Measurements from ENCODE around the gene EPC1.
"Not testable (repeated sequence)": the region's sequence is repeated elsewhere in the genome, so short reads cannot be mapped to it uniquely, and the experiment has no call there.

EPC1 gene, protein sequence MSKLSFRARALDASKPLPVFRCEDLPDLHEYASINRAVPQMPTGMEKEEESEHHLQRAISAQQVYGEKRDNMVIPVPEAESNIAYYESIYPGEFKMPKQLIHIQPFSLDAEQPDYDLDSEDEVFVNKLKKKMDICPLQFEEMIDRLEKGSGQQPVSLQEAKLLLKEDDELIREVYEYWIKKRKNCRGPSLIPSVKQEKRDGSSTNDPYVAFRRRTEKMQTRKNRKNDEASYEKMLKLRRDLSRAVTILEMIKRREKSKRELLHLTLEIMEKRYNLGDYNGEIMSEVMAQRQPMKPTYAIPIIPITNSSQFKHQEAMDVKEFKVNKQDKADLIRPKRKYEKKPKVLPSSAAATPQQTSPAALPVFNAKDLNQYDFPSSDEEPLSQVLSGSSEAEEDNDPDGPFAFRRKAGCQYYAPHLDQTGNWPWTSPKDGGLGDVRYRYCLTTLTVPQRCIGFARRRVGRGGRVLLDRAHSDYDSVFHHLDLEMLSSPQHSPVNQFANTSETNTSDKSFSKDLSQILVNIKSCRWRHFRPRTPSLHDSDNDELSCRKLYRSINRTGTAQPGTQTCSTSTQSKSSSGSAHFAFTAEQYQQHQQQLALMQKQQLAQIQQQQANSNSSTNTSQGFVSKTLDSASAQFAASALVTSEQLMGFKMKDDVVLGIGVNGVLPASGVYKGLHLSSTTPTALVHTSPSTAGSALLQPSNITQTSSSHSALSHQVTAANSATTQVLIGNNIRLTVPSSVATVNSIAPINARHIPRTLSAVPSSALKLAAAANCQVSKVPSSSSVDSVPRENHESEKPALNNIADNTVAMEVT

DNA sequence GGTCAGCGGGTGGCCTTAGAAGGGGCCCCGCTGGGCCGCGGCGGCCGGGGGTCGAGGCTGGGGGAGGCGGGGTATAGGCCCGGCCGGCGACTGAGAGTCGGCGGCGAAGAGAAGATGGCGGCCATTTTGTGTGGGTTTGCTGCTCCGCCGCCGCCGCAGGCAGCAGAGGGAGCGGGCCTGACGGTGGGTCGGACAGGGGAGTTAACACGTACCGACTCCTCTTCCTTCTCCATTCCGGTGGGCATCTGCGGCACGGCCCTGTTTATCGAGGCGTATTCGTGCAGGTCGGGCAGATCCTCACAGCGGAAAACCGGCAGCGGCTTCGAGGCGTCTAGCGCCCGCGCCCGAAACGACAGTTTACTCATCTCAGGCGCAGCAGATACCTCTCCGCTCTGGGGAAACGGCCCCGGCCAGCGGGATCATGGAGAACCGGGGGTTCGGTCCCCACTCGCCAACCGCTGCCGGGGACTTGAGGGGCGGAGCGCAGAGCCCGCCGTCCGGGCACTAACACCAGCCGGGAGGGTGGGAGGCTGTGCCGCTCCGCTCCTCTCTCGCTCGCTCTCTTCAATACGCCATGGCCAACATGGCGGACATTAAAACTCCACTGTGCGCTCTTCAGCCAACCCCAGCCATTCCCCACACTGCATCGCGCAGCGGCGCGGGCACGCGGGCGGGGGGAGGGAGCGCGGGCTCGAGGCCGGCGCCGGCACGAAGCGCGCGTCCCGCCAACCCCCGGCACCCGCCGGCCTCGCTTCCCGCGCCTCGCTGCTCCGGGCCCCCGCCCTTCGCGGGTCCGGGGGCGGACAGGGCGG, at the start of gene EPC1:
TSS of gene EPC1 (minus strand) at position 608 of the 812 bp plus-strand sequence. CDS start at position 365, 243 bp downstream.
- DNase-seq (ENCODE audit: low read depth) = peak; percentile 89
- TF ChIP-seq, protein P1, sequence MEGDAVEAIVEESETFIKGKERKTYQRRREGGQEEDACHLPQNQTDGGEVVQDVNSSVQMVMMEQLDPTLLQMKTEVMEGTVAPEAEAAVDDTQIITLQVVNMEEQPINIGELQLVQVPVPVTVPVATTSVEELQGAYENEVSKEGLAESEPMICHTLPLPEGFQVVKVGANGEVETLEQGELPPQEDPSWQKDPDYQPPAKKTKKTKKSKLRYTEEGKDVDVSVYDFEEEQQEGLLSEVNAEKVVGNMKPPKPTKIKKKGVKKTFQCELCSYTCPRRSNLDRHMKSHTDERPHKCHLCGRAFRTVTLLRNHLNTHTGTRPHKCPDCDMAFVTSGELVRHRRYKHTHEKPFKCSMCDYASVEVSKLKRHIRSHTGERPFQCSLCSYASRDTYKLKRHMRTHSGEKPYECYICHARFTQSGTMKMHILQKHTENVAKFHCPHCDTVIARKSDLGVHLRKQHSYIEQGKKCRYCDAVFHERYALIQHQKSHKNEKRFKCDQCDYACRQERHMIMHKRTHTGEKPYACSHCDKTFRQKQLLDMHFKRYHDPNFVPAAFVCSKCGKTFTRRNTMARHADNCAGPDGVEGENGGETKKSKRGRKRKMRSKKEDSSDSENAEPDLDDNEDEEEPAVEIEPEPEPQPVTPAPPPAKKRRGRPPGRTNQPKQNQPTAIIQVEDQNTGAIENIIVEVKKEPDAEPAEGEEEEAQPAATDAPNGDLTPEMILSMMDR (IDR thresholded peaks at IDR 0.05; ENCODE audit: insufficient read depth, low read depth, low read length, missing control alignments) = no peak
- H3K4me3 ChIP-seq (ENCODE audit: low read length) = peak within 1 kb of the TSS; percentile 94

DNA sequence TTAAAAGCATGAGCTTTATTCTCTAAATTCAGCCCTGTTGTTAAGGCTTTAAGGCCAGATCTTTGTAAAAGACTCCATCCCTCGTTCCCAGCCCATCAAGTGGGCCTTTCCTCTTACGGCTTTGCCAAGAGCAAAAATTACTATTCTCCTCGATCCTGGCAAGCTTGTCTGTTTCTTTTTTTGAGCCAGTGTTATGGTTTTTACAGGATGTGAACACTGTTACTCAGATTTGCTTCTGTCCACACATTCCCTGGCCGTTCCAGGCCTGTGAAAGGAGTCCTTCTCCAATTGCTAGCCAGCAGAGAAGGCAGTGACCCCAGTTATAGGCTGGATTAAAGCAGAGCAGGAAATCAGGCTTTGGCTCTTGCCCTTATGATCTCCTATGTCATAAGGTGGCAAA, 47.0 kb upstream of the EPC1 start:
- no peak for DNase-seq (ENCODE audit: low read depth)
- no peak overlapping the region for H3K4me3 ChIP-seq (ENCODE audit: low read length)
- TF ChIP-seq, protein P1 (IDR thresholded peaks at IDR 0.05; ENCODE audit: insufficient read depth, low read depth, low read length, missing control alignments) = no peak

DNA sequence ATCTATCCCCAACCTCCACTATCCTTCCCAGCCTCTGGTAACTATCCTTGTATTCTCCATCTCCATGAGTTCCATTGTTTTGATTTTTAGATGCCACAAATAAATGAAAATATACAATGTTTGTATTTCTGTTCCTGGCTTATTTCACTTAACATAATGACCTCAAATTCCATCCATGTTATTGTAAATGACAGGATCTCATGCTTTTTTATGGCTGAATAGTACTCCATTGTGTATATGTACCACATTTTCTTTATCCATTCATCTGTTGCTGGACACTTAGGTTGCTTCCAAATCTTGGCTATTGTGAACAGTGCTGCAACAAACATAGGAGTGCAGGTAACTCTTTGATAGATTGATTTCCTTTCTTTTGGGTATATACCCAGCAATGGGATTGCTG, 45.3 kb upstream of the EPC1 start:
- DNase-seq (ENCODE audit: low read depth); H3K4me3 ChIP-seq (ENCODE audit: low read length): not testable (repeated sequence)

DNA sequence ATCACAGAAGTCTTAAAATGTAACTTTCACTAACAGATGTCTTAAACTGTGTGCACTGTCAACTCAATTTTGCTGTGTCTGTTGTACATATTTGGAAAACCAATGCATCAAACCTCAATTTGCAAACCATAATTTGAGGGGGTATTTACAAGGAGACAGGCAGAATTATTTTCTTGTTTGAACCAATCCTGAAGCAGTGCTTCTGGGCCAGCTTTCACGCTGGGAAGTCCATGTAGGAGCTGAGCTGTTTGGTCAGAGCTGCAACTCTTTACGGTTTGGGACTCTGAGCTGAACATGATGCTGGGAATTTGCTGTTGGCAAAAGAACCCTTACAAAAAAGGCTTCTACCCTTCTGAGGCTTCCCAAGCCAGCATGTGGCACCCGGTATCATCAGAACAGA, 43.2 kb upstream of the EPC1 start:
- TF ChIP-seq, protein P1 (IDR thresholded peaks at IDR 0.05; ENCODE audit: insufficient read depth, low read depth, low read length, missing control alignments) = no peak
- DNase-seq (ENCODE audit: low read depth) = no peak
- H3K4me3 ChIP-seq (ENCODE audit: low read length) = no peak overlapping the region

DNA sequence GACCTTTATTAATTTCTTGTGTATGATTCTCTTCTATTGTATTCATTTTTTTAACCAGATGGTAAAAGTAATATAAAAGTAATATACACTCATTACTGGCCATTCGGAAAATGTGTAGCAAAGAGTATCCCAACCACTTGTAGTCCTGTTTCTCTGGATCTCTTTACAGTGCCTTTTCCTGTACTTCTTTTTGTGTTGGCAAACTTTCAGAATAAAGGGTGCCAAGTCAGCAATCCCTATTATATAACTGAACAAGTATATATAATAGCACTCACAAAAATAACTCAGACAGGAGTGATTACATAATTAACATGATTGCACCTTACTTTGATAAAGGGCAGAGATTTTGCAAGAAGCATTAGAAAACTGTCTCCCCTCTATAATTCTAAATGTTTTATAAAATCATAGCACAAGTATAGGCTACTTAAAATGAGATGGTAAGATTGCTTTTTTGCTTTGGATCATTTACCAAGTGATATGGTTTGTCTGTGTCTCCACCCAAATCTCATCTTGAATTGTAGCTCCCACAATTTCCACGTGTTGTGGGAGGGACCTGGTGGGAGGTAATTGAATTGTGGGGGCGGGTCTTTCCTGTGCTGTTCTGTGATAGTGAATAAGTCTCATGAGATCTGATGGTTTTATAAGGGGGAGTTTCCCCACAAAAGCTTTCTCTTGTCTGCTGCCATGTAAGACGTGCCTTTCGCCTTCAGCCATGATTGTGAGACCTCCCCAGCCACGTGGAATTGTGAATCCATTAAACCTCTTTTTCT, 41.5 kb upstream of the EPC1 start:
- TF ChIP-seq, protein P1 (IDR thresholded peaks at IDR 0.05; ENCODE audit: insufficient read depth, low read depth, low read length, missing control alignments) = no peak
- no peak overlapping the region for H3K4me3 ChIP-seq (ENCODE audit: low read length)
- no peak for DNase-seq (ENCODE audit: low read depth)

DNA sequence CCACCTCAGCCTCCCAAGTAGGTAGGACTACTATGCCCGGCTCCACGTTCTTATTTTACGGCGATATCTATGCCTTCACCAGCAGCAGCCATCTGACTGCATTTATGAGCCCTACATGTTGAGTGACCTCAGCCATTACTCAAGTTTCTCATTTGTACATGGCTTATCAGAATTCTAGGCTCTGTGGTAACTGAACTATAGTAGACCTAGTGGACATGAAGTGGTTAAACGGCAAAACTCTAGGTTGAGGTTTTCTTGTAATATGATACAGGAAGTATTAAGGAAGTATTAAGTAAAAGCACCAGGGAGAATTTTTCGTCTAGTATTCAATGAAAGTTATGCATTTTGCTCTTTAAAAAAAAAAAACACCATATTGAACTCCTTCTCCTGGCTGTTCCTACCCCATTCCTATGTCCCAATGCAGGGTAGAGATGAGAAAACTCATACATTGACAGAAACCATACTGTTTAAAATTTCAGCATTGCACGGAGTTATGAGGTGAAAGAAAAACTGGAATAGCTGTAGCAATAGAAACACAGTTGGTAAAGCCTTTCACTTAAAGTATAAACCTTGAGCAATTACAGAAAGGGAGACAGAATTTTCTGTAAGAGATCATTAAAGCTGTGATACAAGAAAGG, 39.8 kb upstream of the EPC1 start:
- no peak overlapping the region for H3K4me3 ChIP-seq (ENCODE audit: low read length)
- DNase-seq (ENCODE audit: low read depth) = no peak
- TF ChIP-seq, protein P1 (IDR thresholded peaks at IDR 0.05; ENCODE audit: insufficient read depth, low read depth, low read length, missing control alignments) = no peak
